Measurements from ENCODE around the gene PAPSS1. TPM values are rescaled to one million over a fixed set of nuclear protein-coding genes. Genes with fewer than 3 reads are reported as not detected.

PAPSS1 gene
- total RNA-seq, 1 donor from 2014 or later = 52.9 TPM

DNA sequence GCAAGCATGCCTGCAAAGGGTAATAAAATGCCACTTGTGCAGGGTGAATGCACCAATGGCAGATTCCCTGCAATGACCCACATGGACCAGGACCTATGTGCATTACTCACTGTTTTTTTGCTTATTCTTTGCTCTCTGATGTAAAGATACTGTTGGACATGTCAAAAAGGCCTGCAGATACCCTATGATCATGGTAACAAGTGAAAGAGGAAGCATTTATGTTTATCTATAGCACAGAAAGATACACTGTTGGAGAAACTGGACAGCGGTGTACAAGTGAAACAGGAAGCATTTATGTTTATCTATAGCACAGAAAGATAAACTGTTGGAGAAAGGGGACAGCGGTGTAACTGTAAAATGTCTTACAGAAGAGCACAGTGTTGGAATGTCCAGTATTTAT lies 127.5 kb downstream of the PAPSS1 start:
- intact Hi-C loops (cut with DNase I) = no loop called here

DNA sequence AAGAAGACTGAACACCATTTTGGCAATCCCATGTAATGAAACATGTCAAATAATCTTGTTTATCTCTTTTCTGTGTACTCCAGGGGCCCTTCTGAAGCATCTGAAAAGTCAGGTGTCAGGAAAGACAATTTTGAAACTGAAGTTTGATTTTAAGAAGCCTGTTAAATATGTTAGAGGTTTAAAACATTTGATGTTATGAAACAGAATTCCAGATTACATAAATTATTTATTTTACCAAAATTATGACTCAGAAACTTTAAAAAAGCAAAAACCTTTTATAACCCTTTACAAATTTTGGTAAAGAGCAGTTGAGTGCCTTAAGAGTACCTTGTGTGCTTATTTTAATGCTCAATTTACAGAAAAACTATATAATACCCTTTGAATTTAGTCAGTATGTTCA lies 130.8 kb downstream of the PAPSS1 start:
- DNase-seq (ENCODE audit: low spot score) (no peak), ATAC-seq (no peak)
- intact Hi-C loops (cut with DNase I) = no loop called here

More for the DNA sequence above, 127.5 kb downstream of the PAPSS1 start:
- DNase-seq (ENCODE audit: low spot score) (no peak), ATAC-seq (no peak)

DNA sequence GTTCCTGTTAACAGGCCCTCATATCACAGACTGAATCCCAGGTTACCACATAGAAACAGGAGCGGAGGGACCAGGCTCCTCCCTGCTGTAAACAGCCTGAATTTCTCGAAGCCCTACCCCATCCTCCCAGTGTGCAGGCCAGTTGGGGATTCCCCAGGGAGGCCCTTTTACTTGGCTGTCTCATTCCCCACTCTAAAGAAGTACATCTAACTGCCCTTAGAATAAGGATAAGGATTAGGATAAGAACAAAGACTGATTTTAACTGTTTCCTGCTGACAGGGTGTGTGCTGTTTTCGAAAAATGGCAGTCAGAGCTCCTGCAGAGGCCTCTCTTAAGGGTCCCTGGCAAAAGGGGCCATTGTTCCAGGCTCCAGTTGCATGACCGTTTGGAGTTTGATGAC lies 133.7 kb downstream of the PAPSS1 start:
- ATAC-seq (no peak), DNase-seq (ENCODE audit: low spot score) (no peak)
- intact Hi-C loops (cut with DNase I) = no loop called here

DNA sequence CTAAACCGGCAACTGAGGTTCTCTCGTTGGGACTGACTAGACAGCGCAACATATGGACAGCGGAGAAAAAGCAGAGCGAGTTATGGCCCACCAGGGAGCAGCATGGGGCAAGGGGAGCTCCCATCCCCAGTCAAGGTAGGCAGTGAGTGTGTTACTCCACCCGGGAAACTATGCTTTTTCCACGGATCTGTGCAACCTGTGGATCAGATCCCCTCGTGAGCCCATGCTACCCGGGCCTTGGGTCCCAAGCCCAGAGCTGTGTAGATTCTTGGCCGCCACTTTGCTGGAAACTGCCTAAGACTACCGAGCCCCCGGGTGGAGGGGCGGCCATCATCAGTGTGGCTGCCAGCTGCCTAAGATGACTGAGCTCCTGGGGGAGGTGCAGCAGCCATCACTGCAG lies 140.9 kb downstream of the PAPSS1 start:
- intact Hi-C loops (cut with DNase I) = no loop called here
- DNase-seq (ENCODE audit: low spot score) = no peak
- no peak for ATAC-seq

DNA sequence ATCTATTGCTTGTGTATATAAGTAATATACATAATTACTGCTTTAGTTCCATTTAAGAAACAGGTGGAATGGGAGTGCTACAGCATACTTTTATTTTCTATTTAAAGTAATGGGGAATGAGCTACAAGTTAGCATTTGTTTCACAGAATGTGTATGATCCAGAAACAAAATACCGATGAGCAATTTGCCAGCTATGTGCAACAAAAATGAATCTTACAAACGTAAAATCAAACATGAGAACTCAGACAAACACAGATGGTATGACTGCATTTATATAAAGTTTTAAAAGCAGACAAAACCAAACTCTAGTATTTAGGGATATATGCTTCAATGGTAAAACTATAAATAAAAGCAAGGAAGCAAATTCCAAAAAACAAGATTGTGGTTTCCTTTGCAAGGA lies 141.7 kb downstream of the PAPSS1 start:
- ATAC-seq = no peak
- no peak for DNase-seq (ENCODE audit: low spot score)
- intact Hi-C loops (cut with DNase I) = no loop called here

DNA sequence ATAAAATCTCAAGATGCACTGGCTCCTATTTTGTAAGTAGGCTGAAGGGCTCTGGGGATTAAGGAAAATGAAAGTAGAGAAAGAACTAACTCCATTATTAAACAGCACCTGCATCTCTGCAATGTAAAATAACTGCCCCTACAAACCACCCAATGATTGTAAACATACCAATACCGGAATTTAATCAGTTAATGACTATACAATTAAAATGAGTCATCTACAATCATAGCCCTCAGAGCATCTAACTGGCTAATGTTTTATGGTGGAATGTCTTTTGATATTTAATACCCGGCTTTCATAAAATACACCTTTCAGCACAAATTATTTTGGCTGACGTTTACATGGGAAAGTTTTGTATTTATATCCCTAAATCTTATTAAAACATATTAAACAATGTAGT lies 142.3 kb downstream of the PAPSS1 start:
- intact Hi-C loops (cut with DNase I) = no loop called here
- DNase-seq (ENCODE audit: low spot score) = no peak
- ATAC-seq = no peak

DNA sequence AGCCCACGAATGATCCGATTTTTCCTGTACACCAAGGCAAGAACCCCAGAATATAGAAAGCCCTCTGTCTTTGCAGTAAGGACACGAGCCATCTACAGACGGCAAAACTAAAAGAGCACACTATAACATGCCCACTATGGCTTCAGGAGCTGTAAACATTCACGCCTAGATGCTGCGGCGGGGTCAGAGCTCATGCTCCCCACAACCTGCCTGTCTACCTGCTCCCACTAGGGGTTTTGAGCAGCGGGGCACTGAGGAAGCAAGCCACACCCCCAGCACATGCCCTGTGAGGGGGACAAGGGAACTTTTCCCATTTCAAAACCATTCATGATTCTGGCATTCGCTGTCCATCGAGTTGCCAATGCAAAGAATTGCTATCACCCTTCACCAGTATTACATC lies 144.8 kb downstream of the PAPSS1 start:
- intact Hi-C loops (cut with DNase I) = no loop called here
- no peak for ATAC-seq
- DNase-seq (ENCODE audit: low spot score) = no peak

DNA sequence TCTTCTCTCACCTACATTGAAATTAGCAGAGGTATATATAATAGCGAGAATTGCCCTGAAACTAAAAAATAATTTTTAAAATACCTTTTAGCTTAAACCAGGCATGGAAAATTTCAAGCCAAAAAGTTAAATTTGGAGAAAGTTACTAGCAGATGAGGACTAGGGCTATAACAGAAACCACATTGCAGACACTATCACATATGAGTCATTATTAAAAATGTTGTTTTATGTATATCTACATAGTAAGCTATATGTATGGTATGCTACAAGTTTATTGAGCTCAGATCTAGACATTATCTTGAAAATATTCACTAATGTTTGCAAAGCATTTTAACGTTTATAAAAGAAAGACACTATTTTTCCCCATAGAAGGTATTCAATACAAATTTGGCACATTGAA lies 147.8 kb downstream of the PAPSS1 start:
- ATAC-seq = no peak
- intact Hi-C loops (cut with DNase I) = no loop called here
- DNase-seq (ENCODE audit: low spot score) = no peak

DNA sequence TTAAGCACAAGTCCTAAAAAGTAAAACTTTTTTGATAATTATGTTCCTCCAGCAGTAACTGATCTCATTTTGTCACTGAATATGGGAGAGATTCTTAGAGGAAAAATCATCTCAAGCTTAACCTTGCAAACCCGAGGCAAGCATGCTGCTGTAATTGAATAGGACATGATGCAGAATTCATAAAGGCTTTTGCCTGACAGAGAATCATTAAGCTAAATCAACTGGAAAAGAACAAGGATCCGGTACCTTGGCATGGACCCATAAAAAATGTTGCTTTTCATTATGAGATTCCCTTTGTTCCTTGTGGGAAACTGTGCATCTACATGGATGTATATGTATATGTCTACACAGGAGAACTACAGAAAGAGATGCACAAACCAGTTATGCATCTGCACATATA lies 149.1 kb downstream of the PAPSS1 start:
- no peak for ATAC-seq
- no peak for DNase-seq (ENCODE audit: low spot score)
- intact Hi-C loops (cut with DNase I) = no loop called here

DNA sequence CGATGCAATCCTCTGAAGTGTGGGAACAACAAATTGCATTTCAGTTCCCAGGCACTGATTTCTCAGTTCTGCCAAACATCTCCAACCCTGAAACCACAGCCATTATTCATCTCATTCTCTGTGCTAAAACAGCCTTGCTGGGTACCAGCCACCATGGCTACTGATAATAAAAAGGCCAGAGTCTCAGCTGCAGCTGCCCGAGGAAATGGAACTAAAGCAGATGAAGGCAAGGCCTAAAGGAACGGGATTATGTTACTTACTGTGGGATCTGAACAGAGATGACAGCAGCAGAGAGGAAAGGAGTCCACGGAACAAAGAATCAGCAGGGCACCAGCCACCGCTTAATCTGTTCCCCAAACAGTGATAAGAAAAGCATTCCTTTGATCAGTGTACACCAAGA lies 155.7 kb downstream of the PAPSS1 start:
- ATAC-seq (no peak), DNase-seq (ENCODE audit: low spot score) (no peak)
- intact Hi-C loops (cut with DNase I) = no loop called here

Other genes with a start within 250 kb of the PAPSS1 start
- 43.6 TPM for gene SGMS2, start 104.7 kb upstream of the PAPSS1 start, total RNA-seq
- gene CYP2U1, start 211.3 kb upstream of the PAPSS1 start, total RNA-seq = 27.9 TPM